GM12878 (cell line): Measurements from ENCODE around the gene HPCA.

Experiments
- ASH2L ChIP-seq: fragments of 300-600, 200-600 bp; sonication (generic); IDR thresholded peaks from 2 replicates; pipeline ENCODE4 v1.6.1; 2017; ENCODE audit warnings: low read depth, mild to moderate bottlenecking, borderline replicate concordance
- CHD2 ChIP-seq: IDR thresholded peaks from 2 replicates; pipeline ENCODE4 v1.6.1; 2011; ENCODE audit warnings: low read depth, low read length, improper control_type of control experiment, borderline replicate concordance
- EED ChIP-seq: sonication (generic); IDR thresholded peaks from 2 replicates; pipeline ENCODE4 v1.6.1; 2016; ENCODE audit warnings: antibody characterized with exemption, low read depth
- EZH2 ChIP-seq: IDR thresholded peaks from 2 replicates; pipeline ENCODE4 v1.6.1; 2012; ENCODE audit warnings: low read depth, mild to moderate bottlenecking, control low read depth, inconsistent platforms, low read length, borderline replicate concordance; ENCODE audit not compliant: control insufficient read depth
- MYC ChIP-seq: IDR thresholded peaks from 2 replicates; pipeline ENCODE4 v1.6.1; 2011; ENCODE audit warnings: mild to moderate bottlenecking, low read length, moderate library complexity, inconsistent platforms; ENCODE audit not compliant: insufficient read depth, insufficient replicate concordance, insufficient read length, severe bottlenecking
- PAX8 ChIP-seq: fragments of 450-650 bp; IDR thresholded peaks from 2 replicates; pipeline ENCODE4 v1.6.1; 2017; ENCODE audit warnings: mild to moderate bottlenecking, moderate library complexity
- RB1 ChIP-seq: fragments of 450-650 bp; formaldehyde crosslinking; IDR thresholded peaks from 2 replicates; pipeline ENCODE4 v1.6.1; 2017; ENCODE audit warnings: mild to moderate bottlenecking, borderline replicate concordance
- RBBP5 ChIP-seq: fragments of 200-600 bp; sonication (generic); conservative IDR thresholded peaks from 2 replicates; pipeline ENCODE4 v1.6.1; 2016
- TARDBP ChIP-seq: IDR thresholded peaks from 2 replicates; pipeline ENCODE4 v1.6.1; 2016; ENCODE audit warnings: borderline replicate concordance
- ZNF217 ChIP-seq: fragments of 450-650 bp; IDR thresholded peaks from 2 replicates; pipeline ENCODE4 v1.6.1; 2017; ENCODE audit warnings: antibody characterized with exemption, mild to moderate bottlenecking
- TF ChIP-seq, protein P1 (sequence below), 3 experiments: IDR thresholded peaks in 2 of 3; conservative IDR thresholded peaks in 1 of 3; 2 replicates each; pipeline ENCODE4 v1.5.1; 2011; ENCODE audit warnings: low read depth in 3 of 3, low read length in 3 of 3, mild to moderate bottlenecking in 3 of 3, control low read depth in 2 of 3, moderate library complexity in 2 of 3, inconsistent platforms in 1 of 3, mixed read lengths in 1 of 3; ENCODE audit not compliant: control insufficient read depth in 2 of 3, insufficient read depth in 1 of 3; ENCODE audit errors: extremely low read depth in 1 of 3

- TF ChIP-seq RB1 (no peak), MYC (no peak), PAX8 (no peak), CHD2 (no peak), TARDBP (no peak), ZNF217 (no peak), ASH2L (no peak), RBBP5 (no peak), EED (no peak), EZH2 (no peak)
- TF ChIP-seq, protein P1, sequence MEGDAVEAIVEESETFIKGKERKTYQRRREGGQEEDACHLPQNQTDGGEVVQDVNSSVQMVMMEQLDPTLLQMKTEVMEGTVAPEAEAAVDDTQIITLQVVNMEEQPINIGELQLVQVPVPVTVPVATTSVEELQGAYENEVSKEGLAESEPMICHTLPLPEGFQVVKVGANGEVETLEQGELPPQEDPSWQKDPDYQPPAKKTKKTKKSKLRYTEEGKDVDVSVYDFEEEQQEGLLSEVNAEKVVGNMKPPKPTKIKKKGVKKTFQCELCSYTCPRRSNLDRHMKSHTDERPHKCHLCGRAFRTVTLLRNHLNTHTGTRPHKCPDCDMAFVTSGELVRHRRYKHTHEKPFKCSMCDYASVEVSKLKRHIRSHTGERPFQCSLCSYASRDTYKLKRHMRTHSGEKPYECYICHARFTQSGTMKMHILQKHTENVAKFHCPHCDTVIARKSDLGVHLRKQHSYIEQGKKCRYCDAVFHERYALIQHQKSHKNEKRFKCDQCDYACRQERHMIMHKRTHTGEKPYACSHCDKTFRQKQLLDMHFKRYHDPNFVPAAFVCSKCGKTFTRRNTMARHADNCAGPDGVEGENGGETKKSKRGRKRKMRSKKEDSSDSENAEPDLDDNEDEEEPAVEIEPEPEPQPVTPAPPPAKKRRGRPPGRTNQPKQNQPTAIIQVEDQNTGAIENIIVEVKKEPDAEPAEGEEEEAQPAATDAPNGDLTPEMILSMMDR (IDR thresholded peaks at IDR 0.05 in 2 of 3, conservative IDR thresholded peaks at IDR 0.05 in 1 of 3; ENCODE audit: control insufficient read depth in 2 of 3, extremely low read depth in 1 of 3, insufficient read depth in 1 of 3, low read depth in 3 of 3, low read length in 3 of 3), result no peak
Observed at GRCh38 chr1:32896451-32896850, 10.2 kb downstream of the HPCA start.
